T47D (cell line): ENCODE results near the gene BCL11B.

ENCODE experiments used
- DNase-seq, 2 experiments: peaks; one replicate each; pipeline versions ENCODE4 v3.0.0 to v3.0.0-alpha.2; 2011 to 2012; ENCODE audit warnings: low read depth in 1 of 2, low spot score in 1 of 2
- JUND ChIP-seq: IDR thresholded peaks from 2 replicates; pipeline ENCODE4 v1.6.1; 2012; ENCODE audit warnings: low read depth
- in situ Hi-C: cut with HindIII; loops from 2 replicates; pipeline ENCODE4 v1.10.0; 2016; ENCODE audit warnings: low sequenced_read_pairs, low pct_unique_long_range_greater_than_20kb

Gene BCL11B

GRCh38 chr14:99271951-99272631 lies at the start of gene BCL11B:
Gene BCL11B (minus strand): TSS chr14:99272197. CDS start chr14:99271218, 979 bp downstream.
- in situ Hi-C loops: no loop called here
- peak; percentile 83 for DNase-seq
- no peak for TF ChIP-seq JUND

GRCh38 chr14:99321236-99321925 lies 49.4 kb upstream of the BCL11B start:
- TF ChIP-seq JUND: no peak
- in situ Hi-C loops: no loop called here
- DNase-seq: no peak

- in situ Hi-C loops: no loop called here
- TF ChIP-seq JUND: no peak
- no peak for DNase-seq
Measured at GRCh38 chr14:99320621-99321235, 48.7 kb upstream of the BCL11B start.

- in situ Hi-C loops: no loop called here
- DNase-seq: peak; percentile 75 to 83
- TF ChIP-seq JUND: no peak
Measured at GRCh38 chr14:99320105-99320572, 48.1 kb upstream of the BCL11B start.

- TF ChIP-seq JUND: no peak
- in situ Hi-C loops: no loop called here
- no peak for DNase-seq
Measured at GRCh38 chr14:99318959-99319295, 46.9 kb upstream of the BCL11B start.

DNA sequence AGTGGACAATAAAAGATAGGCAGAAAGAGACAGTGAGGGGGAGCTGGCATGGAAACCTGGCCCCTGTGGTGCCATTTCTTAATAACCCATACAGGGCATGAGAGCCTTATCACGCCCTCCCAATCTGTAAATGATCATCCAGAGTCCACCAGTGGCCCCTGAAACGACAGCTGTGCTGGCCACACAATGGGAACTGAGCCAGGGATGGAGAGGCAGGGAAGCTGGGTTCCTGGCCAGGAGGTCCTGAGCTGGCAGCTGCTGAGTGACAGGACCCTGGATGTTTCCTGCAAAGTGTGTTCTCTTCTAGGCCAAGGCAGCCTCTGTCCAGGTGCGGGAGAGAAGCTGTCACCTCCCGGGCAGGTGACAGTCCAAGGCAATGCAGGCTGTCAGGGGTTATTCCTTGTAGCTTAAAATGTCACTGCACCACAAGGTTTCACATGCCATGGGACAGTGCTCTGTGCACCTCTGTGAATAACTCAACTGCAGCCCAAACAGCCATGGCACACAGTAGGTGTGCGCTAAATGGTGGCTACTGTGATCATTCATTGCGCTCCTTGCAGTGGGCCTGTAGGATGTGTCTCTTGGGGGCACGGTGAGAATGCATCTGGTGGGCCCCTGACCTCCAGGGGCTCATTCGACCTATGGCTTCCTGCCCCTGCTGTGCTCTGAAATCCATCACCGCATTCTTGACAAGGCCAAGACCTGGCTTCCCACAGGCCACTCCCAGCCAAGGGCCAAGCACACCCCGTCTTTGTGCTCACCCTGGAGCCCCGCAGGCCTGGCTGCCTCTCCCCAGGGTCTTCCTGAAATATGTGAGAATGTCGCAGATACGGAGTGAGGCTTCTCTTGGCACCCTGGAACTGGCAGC lies 46.3 kb upstream of the BCL11B start:
- in situ Hi-C loops: no loop called here
- DNase-seq: no peak

GRCh38 chr14:99317231-99318090 lies 45.5 kb upstream of the BCL11B start:
- DNase-seq: no peak
- no peak for TF ChIP-seq JUND
- in situ Hi-C loops: no loop called here

More for the DNA sequence above, 46.3 kb upstream of the BCL11B start:
- TF ChIP-seq JUND: no peak

GRCh38 chr14:99316281-99317163 lies 44.5 kb upstream of the BCL11B start:
- in situ Hi-C loops: no loop called here
- no peak for DNase-seq
- TF ChIP-seq JUND: no peak

DNA sequence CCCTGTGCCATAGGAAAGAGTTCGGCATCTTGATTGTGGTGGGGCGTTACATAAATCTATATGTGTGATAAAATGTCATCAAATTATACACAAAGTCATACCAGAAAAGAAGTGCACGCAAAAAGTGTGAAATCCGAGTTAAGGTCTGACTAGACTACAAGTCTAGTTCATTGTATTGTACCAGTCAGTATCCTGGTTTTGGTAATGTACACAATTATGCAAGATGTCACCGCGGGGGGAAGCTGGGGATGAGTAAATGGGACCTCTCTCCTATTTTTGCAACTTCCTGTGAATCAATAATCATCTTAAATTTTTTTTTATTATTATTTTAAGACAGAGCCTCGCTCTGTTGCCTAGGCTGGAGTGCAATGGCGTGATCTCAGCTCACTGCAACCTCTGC lies 43.2 kb upstream of the BCL11B start:
- in situ Hi-C loops: no loop called here
- TF ChIP-seq JUND: no peak
- DNase-seq: no peak

DNA sequence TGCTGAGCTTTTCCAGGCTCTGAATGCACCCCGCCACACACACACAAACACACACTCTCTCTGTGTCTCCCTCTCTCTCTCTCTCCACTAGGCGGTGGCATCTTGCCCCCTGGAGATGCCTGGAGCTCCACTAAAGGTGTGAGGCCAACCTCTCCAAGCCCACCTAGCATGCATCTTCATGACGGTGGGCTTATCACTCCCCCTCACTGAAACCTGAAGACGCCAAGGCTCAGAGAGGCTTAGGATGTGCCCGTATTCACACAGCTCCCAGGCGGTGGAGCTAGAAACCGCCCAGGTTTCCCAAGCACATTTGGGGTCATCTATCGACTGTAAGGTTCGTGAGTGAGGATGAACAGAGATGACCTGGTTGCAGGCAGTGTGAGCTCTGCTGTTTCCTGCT lies 42.6 kb upstream of the BCL11B start:
- TF ChIP-seq JUND: no peak
- no peak for DNase-seq
- in situ Hi-C loops: no loop called here

DNA sequence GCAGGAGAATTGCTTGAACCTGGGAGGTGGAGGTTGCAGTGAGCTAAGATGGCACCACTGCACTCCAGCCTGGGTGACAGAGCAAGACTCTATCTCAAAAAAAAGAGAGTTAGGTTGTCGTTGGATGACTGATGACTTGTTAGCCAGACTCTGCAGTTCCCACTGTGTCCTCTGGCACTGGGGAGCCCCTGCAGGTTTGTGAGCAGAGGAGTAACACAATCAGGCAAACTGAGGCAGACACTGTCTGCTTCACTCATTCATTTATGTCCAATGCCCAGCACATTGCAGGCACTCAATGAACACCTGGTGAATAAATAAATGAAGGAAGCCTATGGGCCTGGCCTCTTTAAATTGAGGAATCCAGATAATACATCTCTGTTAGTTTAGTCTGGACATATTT lies 41.2 kb upstream of the BCL11B start:
- in situ Hi-C loops: no loop called here
- DNase-seq: no peak
- TF ChIP-seq JUND: no peak
